ENCODE measurements around the gene CD3D.

The CD3D gene

GRCh38 chr11:118295815-118296454, 46.6 kb downstream of the CD3D start:
- DNase-seq, result peak; percentile 53

- DNase-seq, result no peak
These were observed 47.3 kb downstream of the CD3D start for GRCh38 chr11:118295199-118295598.

GRCh38 chr11:118294053-118294452, 48.5 kb downstream of the CD3D start:
- no peak for DNase-seq

DNA sequence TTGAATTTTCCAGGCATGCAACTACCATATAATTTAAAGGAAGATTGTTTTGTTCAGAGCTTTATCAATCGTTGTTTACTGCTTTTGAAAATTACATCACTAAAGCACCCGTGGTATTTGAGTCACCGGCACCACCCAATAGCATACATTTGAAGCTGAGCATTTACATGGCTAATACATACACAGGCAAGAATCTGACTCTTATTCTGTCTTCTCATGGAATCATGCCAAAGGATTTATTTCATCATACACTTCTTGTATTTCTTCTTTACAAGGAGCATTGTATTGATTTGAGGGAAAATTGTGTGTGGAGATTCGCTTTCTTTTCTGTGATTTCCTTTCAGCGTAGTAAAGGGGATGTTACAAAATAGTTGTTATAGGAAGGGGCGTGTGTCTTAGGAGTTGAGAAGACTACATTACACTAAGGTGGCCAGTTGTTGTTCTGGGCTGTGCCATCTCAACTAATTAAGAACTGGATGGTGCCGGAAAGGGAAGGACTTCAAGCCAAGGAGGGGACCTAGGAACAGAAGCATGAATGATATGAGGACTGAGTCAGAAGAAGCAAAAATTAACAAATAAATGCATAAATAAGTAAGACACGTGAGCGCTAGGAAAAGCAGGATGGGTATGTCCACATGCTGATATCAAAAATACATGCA, 50.9 kb downstream of the CD3D start:
- no peak for DNase-seq

- peak; percentile 49 for DNase-seq
These were observed 51.6 kb downstream of the CD3D start for GRCh38 chr11:118290923-118291322.

DNA sequence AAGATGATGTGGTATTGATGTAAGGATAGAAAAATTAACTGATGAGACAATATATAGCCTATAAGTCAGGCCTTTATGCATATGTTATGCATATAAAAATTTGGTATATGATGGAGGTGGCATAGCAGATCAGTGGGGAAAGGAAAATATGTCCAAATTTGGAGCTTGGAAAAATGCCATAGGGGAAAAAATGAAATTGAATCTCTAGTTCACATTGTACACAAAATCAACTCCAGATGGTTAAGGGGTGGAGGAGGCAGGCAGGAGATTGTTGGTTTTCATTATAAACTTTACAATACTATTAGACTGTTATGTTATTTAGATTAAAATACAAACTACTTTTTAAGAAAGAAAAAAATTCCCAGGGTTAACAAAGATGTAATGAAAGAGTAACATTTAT, 53.1 kb downstream of the CD3D start:
- DNase-seq, result no peak
